NB4 (cell line): ENCODE measurements around the gene TNN.

Experiments
- DNase-seq: peaks from one replicate; pipeline ENCODE4 v3.0.0; 2010; ENCODE audit warnings: low read depth
- H3K4me3 ChIP-seq: one replicate; pipeline ENCODE4 v1.5.1; 2011; ENCODE audit warnings: mild to moderate bottlenecking, low read depth, low read length, moderate library complexity
- MYC ChIP-seq: IDR thresholded peaks from 2 replicates; pipeline ENCODE4 v1.6.1; 2011; ENCODE audit warnings: low read depth, low read length
- POLR2A ChIP-seq: IDR thresholded peaks from 2 replicates; pipeline ENCODE4 v1.6.1; 2011; ENCODE audit warnings: mild to moderate bottlenecking; ENCODE audit not compliant: insufficient read length; ENCODE audit errors: extremely low read depth
- TF ChIP-seq, protein P1 (sequence below): IDR thresholded peaks from one replicate; pipeline ENCODE4 v1.5.1; 2012; ENCODE audit warnings: low read depth, low read length
- TF ChIP-seq, protein P2 (sequence below): IDR thresholded peaks from 2 replicates; pipeline ENCODE4 v1.6.1; 2011; ENCODE audit warnings: low read depth, low read length

TNN gene

DNA sequence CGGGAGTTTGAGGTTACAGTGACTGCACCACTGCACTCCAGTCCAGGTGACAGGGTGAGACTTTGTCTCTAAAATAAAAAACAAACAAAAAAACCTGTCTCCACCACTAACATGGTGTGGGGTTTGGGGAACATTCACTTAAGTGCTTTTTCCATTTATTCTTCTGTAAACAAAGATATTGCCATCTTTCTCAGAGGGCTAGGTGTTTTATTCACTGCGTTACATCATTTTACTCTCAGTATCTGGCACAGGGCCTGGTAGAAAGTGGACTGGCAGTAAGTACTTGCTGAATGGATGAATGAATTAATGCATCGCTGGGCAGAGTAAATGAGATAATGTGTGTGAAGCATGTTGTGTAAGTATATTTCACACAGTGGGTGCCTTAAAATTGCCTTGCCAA, 104.9 kb downstream of the TNN start:
- TF ChIP-seq, protein P1, sequence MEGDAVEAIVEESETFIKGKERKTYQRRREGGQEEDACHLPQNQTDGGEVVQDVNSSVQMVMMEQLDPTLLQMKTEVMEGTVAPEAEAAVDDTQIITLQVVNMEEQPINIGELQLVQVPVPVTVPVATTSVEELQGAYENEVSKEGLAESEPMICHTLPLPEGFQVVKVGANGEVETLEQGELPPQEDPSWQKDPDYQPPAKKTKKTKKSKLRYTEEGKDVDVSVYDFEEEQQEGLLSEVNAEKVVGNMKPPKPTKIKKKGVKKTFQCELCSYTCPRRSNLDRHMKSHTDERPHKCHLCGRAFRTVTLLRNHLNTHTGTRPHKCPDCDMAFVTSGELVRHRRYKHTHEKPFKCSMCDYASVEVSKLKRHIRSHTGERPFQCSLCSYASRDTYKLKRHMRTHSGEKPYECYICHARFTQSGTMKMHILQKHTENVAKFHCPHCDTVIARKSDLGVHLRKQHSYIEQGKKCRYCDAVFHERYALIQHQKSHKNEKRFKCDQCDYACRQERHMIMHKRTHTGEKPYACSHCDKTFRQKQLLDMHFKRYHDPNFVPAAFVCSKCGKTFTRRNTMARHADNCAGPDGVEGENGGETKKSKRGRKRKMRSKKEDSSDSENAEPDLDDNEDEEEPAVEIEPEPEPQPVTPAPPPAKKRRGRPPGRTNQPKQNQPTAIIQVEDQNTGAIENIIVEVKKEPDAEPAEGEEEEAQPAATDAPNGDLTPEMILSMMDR: no peak
- TF ChIP-seq, protein P2, sequence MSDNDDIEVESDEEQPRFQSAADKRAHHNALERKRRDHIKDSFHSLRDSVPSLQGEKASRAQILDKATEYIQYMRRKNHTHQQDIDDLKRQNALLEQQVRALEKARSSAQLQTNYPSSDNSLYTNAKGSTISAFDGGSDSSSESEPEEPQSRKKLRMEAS: no peak
- TF ChIP-seq POLR2A (no peak), MYC (no peak)
- DNase-seq: no peak

DNA sequence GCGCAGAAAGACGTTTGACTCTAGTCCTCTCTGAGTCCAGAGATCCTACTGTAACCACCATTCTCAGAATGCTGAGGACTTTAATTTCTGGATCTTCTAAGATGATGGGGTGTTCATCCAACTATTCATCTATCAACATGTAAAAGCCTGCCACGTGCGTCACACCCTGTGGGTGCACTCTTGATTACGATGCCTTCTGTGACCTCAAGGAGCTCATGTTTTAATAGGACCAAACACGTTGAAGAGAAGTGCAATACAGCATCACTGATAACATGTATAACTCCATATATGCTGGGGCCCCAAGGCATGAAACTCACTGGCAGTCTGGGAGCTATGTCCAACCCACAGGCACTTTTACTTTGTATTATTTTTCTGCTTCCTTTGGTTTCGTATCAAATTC, 105.9 kb downstream of the TNN start:
- H3K4me3 ChIP-seq: no peak overlapping the region
- no peak for DNase-seq
- TF ChIP-seq, protein P1: no peak
- TF ChIP-seq, protein P2: no peak
- TF ChIP-seq MYC: no peak
- no peak for TF ChIP-seq POLR2A

More for the DNA sequence above, 104.9 kb downstream of the TNN start:
- no peak overlapping the region for H3K4me3 ChIP-seq

DNA sequence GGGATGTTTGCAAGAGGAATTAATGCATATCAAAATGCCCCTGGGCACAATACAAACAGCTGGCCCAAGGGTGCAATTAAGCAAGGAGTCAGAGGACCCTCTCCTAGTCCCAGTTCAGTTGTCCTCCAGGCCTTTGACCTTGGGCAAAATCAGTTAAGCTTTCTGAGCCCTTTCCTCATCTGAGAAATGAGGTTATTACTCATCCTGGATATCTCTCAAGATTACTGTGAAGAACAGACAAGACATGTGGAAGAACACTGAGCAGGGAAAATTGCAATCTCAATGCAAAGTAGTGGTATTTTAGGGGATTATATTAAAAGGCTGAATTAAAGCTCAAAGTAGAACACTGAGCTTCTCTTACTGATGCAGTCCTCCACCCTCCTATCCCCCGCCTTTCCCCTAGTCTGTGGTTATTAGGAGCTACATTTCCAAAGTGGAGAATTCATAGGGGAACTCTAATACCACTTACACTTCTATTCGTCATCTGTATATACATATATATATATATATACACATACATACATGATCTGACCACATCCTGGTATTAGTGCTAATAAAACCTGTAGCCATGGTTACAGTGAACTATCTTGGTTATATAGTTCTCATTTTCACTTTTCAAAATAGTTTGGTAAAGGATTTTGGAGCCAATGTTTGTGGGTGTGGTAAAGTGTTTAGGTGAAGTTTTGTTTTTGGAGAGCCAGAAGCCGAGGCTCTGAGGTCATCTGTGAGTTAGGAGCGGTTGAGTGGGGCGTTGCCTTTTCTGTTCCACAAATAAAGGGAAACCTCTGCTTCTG, 106.9 kb downstream of the TNN start:
- no peak for DNase-seq
- no peak overlapping the region for H3K4me3 ChIP-seq

DNA sequence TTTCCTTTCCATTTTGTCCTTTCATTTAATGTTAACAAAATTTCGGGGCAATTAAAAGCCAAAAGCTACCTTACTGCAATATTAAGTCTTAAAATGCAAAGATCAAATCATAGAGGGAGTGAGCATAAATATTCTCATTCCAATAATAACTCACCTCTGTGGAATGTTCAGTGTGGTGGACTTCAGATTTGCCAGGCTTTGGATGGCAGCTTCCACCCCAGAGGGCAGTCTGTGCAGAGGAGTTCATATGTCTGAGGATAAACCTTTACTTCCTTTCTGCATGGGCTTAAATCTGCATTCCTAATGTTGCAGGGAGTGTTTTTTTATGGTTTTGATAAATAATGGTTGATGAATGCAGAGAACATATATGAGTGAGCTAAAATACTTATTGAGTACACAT, 108.6 kb downstream of the TNN start:
- no peak for DNase-seq
- TF ChIP-seq, protein P1: no peak
- no peak for TF ChIP-seq POLR2A
- no peak for TF ChIP-seq MYC
- TF ChIP-seq, protein P2: no peak
- no peak overlapping the region for H3K4me3 ChIP-seq

More for the DNA sequence above, 106.9 kb downstream of the TNN start:
- TF ChIP-seq, protein P2: no peak
- TF ChIP-seq MYC: no peak
- TF ChIP-seq POLR2A: no peak
- TF ChIP-seq, protein P1: no peak

DNA sequence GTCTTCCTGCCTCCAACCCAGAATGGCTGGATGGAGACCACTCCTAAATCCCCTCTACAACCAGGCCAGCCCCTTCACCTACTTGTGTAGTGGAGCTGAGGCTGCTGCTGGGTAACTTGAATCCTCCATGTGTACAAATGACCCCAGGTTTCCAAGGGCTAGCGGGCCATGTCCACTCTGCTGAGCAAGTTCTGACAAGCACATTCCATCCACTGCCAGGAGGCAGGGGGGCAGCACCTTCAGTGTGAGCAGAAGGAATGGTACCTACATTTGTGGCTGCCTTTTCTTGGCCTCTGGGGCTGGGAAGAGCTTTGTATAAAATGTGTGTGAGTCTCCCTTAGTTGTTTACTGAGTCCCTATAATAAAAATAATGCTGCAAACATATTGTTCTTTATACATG, 110.4 kb downstream of the TNN start:
- no peak overlapping the region for H3K4me3 ChIP-seq
- TF ChIP-seq, protein P2: no peak
- TF ChIP-seq POLR2A: no peak
- TF ChIP-seq MYC: no peak
- TF ChIP-seq, protein P1: no peak
- DNase-seq: no peak
